GM12878 (cell line): ENCODE results near the gene ZNF888. TPM values are rescaled to one million over a fixed set of nuclear protein-coding genes. Genes with fewer than 3 reads are reported as not detected.

Experiments used
- BCL11A ChIP-seq: IDR thresholded peaks from 2 replicates; pipeline ENCODE4 v1.6.1; 2011; ENCODE audit warnings: low read depth, low read length
- BMI1 ChIP-seq: fragments of 450-650 bp; IDR thresholded peaks from 2 replicates; pipeline ENCODE4 v1.6.1; 2016; ENCODE audit warnings: mild to moderate bottlenecking, moderate library complexity, borderline replicate concordance
- CBX5 ChIP-seq: sonication (generic); IDR thresholded peaks from 2 replicates; pipeline ENCODE4 v1.6.1; 2016; ENCODE audit warnings: low read depth, moderate library complexity, mild to moderate bottlenecking, inconsistent platforms
- CEBPB ChIP-seq, 2 experiments: fragments of 150-350 bp in 1 of 2; IDR thresholded peaks; 2 replicates each; pipeline ENCODE4 v1.6.1; 2012 to 2014; ENCODE audit warnings: low read depth in 2 of 2, low read length in 2 of 2, borderline replicate concordance in 1 of 2, inconsistent platforms in 1 of 2
- EZH2 ChIP-seq: IDR thresholded peaks from 2 replicates; pipeline ENCODE4 v1.6.1; 2012; ENCODE audit warnings: low read depth, mild to moderate bottlenecking, control low read depth, inconsistent platforms, low read length, borderline replicate concordance; ENCODE audit not compliant: control insufficient read depth
- HDGF ChIP-seq: fragments of 450-650 bp; IDR thresholded peaks from 2 replicates; pipeline ENCODE4 v1.6.1; 2016; ENCODE audit warnings: antibody characterized with exemption
- IRF3 ChIP-seq: fragments of 450-650 bp; IDR thresholded peaks from 2 replicates; pipeline ENCODE4 v1.6.1; 2014; ENCODE audit warnings: mild to moderate bottlenecking
- IRF4 ChIP-seq: IDR thresholded peaks from 2 replicates; pipeline ENCODE4 v1.6.1; 2011; ENCODE audit warnings: low read depth, low read length
- MEF2A ChIP-seq: IDR thresholded peaks from 2 replicates; pipeline ENCODE4 v1.6.1; 2011; ENCODE audit warnings: low read depth, mild to moderate bottlenecking, low read length, moderate library complexity; ENCODE audit not compliant: insufficient read depth
- MLLT1 ChIP-seq: fragments of 450-650 bp; IDR thresholded peaks from 2 replicates; pipeline ENCODE4 v1.6.1; 2016; ENCODE audit warnings: mild to moderate bottlenecking
- MYB ChIP-seq: fragments of 150-350 bp; IDR thresholded peaks from 2 replicates; pipeline ENCODE4 v1.6.1; 2014; ENCODE audit warnings: mild to moderate bottlenecking, low read depth, low read length, borderline replicate concordance
- MYC ChIP-seq: IDR thresholded peaks from 2 replicates; pipeline ENCODE4 v1.6.1; 2011; ENCODE audit warnings: mild to moderate bottlenecking, low read length, moderate library complexity, inconsistent platforms; ENCODE audit not compliant: insufficient read depth, insufficient replicate concordance, insufficient read length, severe bottlenecking
- RAD21 ChIP-seq: IDR thresholded peaks from 2 replicates; pipeline ENCODE4 v1.6.1; 2011; ENCODE audit warnings: mild to moderate bottlenecking, low read depth, low read length, moderate library complexity; ENCODE audit not compliant: insufficient read depth
- RELB ChIP-seq: fragments of 450-650 bp; IDR thresholded peaks from 2 replicates; pipeline ENCODE4 v1.6.1; 2017; ENCODE audit warnings: low read depth, mild to moderate bottlenecking, moderate library complexity
- SMARCA5 ChIP-seq: fragments of 450-650 bp; IDR thresholded peaks from 2 replicates; pipeline ENCODE4 v1.6.1; 2017; ENCODE audit warnings: mild to moderate bottlenecking
- TAF1 ChIP-seq: IDR thresholded peaks from 2 replicates; pipeline ENCODE4 v1.6.1; 2011; ENCODE audit warnings: mild to moderate bottlenecking, low read depth, low read length, borderline replicate concordance
- TCF12 ChIP-seq: IDR thresholded peaks from 2 replicates; pipeline ENCODE4 v1.6.1; 2011; ENCODE audit warnings: low read depth, mild to moderate bottlenecking, low read length
- USF2 ChIP-seq: IDR thresholded peaks from 2 replicates; pipeline ENCODE4 v1.6.1; 2011; ENCODE audit warnings: low read depth, low read length, improper control_type of control experiment, borderline replicate concordance
- WRNIP1 ChIP-seq: IDR thresholded peaks from 2 replicates; pipeline ENCODE4 v1.6.1; 2011; ENCODE audit warnings: low read depth, low read length, improper control_type of control experiment, borderline replicate concordance
- ZNF592 ChIP-seq: fragments of 450-650 bp; IDR thresholded peaks from 2 replicates; pipeline ENCODE4 v1.6.1; 2017; ENCODE audit warnings: mild to moderate bottlenecking, moderate library complexity
- polyA plus RNA-seq, 11 experiments: library from polyadenylated mRNA; depleted of rRNA in 4 of 11; unstranded in 6 of 11; stranded (reverse) in 5 of 11; fragments of >200 nt; fragmentation: Nextera tagmentation in 4 of 11; fragmentation: Illumina TruSeq in 1 of 11; extraction: Ambion mirVana in 4 of 11; extraction: Trizol in 1 of 11; gene quantifications; 1 replicate in 1 of 11; 2 replicates in 10 of 11; pipeline versions ENCODE4 v1.2.1 to v1.2.3, GENCODE V29; 2011 to 2016; ENCODE audit warnings: inconsistent platforms in 2 of 11, missing spikeins in 2 of 11, low read depth in 1 of 11
- total RNA-seq, 4 experiments: library from RNA; depleted of rRNA in 3 of 4; stranded (reverse); fragments of >200 nt in 3 of 4; fragmentation: Illumina TruSeq in 1 of 4; extraction: Trizol in 1 of 4; gene quantifications; 2 replicates each; pipeline versions ENCODE4 v1.2.1 to v1.2.3, GENCODE V29; 2013 to 2021

ZNF888 gene
- total and polyA plus RNA-seq, 10 of the 15 experiments (the other 5 are each of a cell fraction or from before 2014, with no cell fraction given) = 0.26 to 4.3 (median 2.7) TPM

GRCh38 chr19:52936151-52936953 is 13.1 kb upstream of the ZNF888 start (continued):
- TF ChIP-seq ZNF592 (no peak), RAD21 (no peak), MYB (no peak), RELB (peak; percentile 51; the same call in 1 of the 2 replicates), MLLT1 (no peak), IRF4 (0 out of 2 replicates have a peak, but pooled peaks have one; percentile 59), MYC (no peak), BMI1 (no peak), TCF12 (peak; percentile 55), MEF2A (no peak), CBX5 (no peak), EZH2 (no peak), TAF1 (no peak), CEBPB (IDR thresholded peaks at IDR 0.05; ENCODE audit: borderline replicate concordance in 1 of 2, low read depth in 2 of 2, low read length in 2 of 2) (no peak), WRNIP1 (no peak), USF2 (no peak), HDGF (no peak), BCL11A (no peak), SMARCA5 (0 out of 2 replicates have a peak, but pooled peaks have one; percentile 20), IRF3 (no peak)
